Stimulated activated CD4-positive, alpha-beta T cell treated with anti-CD3 and anti-CD28 coated beads, Interleukin-15, amount 100 ng/mL, for 24 hours (primary cell): ENCODE measurements around the gene RAB24.
"Not testable (repeated sequence)": the region's sequence is repeated elsewhere in the genome, so short reads cannot be mapped to it uniquely, and the experiment has no call there.

Experiments used
- DNase-seq: peaks from one replicate; pipeline ENCODE4 v3.0.0-alpha.2; 2020

RAB24 gene

DNA sequence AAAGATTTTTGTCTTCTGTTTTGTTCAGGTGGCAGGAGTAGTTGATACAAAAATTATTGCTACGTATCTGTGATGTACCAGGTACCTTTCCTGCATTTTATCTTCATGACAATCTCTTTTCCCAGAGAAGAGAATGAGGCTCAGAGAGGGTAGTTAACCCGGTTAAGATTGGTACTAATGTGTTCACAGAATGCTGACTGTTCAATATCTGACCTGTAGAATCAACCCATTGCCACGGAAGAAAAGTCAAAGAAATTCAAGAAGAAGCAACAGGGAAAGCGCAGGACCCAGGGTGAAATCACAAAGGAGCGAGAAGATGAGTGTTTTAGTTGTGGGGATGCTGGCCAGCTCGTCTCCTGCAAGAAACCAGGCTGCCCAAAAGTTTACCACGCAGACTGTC, 11.8 kb downstream of the RAB24 start:
- DNase-seq = no peak

DNA sequence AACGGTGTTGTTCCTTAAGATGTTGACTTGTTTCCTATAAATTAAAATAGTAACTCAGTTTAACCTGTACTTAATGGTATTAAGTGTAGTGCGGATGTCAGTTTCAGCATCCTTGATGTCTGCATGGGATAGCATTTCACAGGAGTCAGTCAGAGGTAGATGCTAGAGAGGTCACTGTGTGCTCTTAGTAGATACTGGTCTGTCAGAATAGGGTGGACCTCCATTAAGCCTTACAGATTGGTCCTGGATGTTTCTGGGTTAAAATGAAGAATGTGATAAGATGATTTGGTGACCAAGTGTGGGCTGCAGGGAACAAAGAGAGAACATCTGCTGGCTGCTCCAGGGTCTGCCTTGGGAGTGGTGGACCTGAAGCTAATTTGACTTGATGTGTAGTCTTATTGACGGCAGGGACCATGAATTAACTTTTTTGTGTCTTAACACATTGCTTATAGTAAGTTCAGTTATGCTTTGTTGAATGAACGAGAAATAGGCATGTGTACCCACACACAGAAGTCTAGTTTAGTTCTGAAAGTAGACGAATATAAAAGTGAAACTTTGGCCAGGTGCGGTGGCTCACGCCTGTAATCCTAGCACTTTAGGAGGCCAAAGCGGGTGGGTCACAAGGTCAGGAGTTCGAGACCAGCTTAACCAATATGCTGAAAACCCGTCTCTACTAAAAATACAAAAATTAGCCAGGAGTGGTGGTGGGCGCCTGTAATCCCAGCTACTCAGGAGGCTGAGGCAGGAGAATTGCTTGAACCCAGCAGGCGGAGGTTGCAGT, 12.5 kb downstream of the RAB24 start:
- DNase-seq = no peak

DNA sequence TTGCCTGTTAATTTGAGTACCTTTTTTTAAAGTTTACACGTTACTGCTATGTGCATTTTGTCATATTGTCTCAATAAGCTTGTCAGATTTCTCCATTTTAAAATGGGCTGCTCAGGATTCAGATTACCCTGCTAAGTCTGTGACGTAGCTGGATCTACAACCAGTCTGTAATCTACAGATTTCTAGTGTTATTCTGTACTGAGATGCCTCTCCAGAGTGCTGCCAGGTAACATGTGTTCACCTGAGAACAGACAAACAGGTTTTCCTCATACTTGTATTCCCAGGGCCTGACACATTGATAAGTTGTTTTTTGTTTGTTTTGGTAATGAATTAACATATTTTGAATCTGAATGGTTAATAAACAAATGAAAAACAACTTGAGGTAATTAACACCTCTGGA, 15.3 kb downstream of the RAB24 start:
- no peak for DNase-seq

DNA sequence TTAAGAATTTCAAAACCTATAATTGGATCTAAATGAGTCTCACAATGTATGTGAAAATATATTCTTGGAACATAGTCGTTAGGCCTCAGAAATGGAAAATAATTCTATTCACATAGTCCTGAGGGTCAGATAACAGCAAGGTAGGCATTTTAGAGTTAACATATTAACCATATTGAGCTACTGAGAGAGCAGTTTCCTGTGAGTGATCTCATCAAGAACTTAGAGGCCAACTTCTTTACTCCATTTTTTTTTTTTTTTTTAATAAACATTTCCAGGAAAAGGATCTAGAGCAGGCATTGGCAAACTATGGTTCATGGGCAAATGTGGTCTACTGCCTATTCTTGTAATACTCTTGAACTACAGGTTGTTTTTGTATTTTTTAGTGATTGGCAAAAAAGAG, 26.6 kb downstream of the RAB24 start:
- DNase-seq = no peak

DNA sequence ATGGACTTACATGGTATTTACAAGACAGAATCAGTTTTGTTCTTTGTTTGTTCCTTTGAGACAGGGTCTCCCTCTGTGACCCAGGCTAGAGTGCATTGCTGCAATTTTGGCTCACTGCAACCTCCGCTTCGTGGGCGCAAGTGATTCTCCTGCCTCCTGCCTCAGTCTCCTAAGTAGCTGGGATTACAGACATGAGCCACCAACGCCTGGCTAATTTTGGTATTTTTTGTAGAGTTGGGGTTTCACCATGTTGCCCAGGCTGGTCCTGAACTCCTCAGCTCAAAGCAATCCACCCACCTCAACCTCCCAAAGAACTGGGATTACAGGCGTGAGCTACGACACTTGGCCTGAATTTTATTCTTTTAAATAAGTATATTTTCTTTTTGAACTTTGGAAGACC, 27.6 kb downstream of the RAB24 start:
- no peak for DNase-seq

DNA sequence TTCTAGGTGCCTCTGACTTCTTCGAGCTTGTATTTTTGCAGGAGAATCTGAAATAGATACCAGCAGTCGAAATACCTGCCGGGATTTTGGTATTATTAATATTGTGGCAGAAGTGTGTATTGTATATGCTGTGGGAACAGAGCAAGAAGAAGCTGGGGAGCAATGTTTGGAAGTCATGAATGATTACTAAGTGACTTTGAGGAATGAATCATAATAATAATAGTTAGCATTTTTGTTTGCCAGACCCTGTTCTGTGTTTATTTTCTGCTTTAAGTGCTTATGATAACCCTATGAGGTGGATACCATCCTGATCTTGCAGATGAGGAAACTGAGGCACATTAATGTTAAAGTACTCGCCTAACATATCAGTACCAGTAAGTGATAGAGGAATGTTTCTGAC, 32.4 kb downstream of the RAB24 start:
- no peak for DNase-seq

DNA sequence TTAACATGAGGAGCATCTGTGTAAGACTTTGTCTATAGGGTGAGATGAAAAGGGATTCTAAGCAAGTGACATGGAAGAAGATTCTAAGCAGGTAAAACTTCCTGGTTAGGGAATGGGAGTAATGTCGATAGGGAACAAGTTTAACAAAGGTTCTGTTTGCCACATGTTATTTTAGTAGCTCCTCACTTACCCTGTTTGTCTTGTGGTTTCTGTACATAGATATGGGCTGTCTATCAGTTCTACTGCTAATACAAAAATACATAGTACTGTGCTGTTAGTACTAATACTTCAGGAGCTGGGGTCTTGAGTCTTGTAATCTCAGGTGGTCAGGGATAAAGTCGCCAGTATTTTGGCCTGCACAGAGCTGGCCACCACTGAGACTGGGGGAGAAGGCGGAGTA, 32.9 kb downstream of the RAB24 start:
- no peak for DNase-seq

DNA sequence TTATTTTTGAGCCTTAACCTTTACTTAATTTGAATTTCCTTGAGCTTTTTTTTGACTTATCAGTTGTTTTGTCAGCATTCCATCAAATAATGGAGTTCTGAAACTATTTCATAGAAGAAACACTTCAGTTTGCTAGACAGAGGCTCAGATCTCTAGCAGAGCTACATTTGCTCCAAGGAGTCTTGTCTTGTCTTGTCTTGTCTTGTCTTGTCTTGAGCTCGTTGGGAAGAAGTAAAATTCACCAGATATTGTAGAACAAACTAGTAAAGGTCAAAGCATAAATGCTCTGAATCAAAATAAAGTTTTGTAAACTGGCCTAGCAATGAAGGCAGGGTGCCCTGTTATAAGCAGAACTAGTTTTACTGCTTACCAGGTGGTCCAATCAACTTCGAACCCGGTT, 33.5 kb downstream of the RAB24 start:
- DNase-seq = no peak

DNA sequence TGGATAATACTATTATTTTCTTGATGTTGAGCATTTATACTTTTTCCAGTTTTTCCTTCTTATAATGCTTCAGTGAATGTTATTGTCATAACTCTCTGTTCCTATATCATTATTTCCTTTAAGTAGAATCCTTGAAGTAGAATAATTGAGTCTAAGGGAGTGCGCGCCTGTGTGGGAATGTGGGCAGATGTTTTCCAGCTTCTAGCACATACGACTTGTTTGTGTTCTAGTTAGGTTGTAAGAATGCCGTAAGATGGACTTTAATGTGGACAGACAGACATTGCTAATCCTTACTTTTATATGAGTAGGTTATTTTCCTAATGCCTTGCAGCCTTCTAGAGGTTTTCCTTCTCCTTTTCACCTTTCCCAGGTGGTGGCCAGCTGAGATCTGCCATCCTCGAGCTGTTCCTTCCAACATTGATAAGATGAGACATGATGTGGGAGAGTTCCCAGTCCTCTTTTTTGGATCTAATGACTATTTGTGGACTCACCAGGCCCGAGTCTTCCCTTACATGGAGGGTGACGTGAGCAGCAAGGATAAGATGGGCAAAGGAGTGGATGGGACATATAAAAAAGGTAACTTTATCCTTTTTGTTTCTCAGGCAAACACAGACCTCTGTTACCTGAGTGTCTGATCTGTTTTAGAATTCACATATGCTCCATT, 34.2 kb downstream of the RAB24 start:
- no peak for DNase-seq

DNA sequence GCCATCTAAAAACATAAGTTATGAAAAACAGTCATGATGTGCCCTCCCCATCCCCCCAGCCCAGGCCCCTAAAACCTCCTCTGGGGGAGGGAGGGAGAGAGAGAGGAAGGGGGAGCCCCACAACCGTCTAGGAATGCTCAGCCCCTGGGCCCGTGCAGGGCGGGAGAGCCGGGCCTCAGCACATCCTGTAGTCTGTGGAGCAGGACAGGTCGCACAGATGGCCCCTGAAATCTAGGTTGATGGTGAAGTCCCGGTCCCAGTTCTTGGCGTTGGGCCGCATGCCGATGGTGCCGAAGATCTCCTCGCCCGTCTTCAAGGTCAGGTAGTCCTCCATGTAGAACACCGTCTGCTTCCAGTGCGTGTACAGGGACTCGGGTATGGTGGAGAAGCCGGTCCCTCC, 38.1 kb downstream of the RAB24 start:
- no peak for DNase-seq

DNA sequence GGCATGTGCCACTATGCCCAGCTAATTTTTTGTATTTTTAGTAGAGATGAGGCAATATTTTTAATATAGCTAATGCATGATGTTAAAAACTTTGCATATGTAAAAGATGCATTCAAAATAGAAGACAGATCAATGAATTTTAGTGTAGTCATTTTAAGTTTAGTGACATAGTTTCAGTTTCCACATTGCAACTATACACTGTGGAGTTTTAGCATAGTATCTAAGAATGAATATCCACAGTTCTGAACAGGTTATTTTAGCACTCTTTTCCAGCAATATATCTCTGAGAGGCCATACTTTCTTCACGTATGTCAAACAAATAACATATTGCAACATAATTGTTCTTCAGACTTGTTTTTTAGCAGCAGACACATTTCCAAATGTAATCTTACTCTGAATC, 39.3 kb downstream of the RAB24 start:
- DNase-seq = no peak

DNA sequence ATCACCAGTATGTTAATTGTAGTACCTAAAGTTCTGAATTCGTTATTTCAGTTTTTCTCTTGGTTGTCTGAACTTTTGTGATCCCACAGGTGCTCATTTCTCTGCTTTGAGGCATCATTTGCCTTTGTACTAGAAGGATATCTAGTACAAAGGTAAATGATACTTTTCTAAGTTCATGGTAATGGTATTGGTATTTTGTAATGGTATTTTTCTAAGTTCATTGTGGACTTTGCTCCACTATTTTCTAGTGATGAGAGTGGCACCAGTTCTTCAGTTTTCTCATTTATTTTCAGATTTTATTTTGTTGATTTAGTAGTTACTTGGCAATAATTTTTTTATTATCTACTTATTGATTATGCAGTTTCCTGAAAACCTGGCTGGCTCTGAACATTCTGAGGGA, 42.0 kb downstream of the RAB24 start:
- no peak for DNase-seq

DNA sequence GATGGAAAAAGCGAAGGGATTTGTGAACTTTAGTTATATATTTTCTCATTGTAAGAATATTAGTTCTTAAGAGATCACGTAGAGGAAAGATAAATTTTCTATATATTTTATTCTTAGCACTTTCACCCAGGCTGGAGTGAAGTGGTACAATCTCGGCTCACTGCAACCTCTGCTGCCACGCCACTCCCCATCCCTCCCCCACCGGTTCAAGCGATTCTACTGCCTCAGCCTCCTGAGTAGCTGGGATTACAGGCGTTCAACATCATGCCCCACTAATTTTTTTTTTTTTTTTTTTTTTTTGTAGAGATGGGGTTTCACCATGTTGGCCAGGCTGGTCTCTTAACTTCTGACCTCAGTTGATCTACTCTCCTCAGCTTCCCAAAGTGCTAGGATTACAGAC, 42.6 kb downstream of the RAB24 start:
- no peak for DNase-seq

DNA sequence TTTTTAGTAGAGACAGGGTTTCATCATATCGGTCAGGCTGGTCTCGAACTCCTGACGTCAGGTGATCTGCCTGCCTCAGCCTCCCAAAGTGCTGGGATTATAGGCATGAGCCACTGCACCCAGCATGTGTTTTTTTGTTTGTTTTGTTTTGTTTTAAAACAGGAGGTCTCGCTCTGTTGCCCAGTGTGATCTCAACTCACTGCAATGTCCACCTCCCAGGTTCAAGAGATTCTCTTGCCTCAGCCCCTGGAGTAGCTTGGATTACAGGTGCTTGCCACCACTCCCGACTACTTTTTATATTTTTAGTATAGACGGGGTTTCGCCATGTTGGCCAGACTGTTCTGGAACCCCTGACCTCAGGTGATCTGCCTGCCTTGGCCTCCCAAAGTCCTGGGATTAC, 44.8 kb downstream of the RAB24 start:
- DNase-seq = not testable (repeated sequence)

DNA sequence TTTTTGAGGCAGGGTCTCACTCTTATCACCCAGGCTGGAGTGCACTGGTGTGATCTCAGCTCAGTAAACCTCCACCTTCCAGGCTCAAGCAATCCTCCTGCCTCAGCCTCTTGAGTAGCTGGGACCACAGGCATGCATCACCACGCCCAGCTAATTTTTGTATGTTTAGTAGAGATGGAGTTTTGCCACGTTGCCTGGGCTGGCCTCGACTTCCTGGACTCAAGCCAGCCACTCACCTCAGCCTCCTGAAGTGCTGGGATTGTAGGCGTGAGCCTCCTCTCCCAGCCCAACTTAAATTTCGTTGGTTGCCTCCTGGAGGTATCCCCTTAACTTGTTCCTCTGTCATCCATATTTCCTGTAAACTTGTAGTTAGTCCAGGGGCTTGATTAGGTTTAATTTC, 47.2 kb downstream of the RAB24 start:
- DNase-seq = no peak

DNA sequence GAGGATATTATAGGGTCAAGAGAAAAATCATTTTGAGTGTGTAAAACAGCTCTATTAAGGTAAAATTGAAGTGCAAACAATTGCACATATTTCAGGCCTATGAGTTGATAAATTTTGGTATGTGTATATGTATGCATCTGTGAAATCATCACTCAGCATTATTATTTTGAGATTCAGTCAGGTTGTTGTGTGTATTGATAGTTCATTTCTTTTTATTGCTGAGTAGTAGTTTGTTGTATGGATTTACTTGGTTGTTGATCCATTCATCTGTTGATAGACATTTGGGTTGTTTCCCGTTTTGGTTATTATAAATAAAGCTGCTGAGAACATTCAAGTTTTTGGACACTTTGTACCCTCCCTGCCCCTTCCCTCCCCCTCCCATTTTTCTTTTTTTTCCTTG, 50.3 kb downstream of the RAB24 start:
- no peak for DNase-seq
